GM12892 (cell line): Measurements from ENCODE around the gene BAHD1.

Experiments
- POLR2A ChIP-seq: IDR thresholded peaks from 2 replicates; pipeline ENCODE4 v1.6.1; 2011; ENCODE audit warnings: low read depth, low read length, control low read depth
- POLR2AphosphoS5 ChIP-seq: IDR thresholded peaks from 2 replicates; pipeline ENCODE4 v1.6.1; 2011; ENCODE audit warnings: low read depth, low read length, control low read depth
- TAF1 ChIP-seq: IDR thresholded peaks from 2 replicates; pipeline ENCODE4 v1.6.1; 2011; ENCODE audit warnings: low read depth, mild to moderate bottlenecking, control low read depth, low read length, borderline replicate concordance

GRCh38 chr15:40456299-40456712 is 15.6 kb downstream of the BAHD1 start:
- TF ChIP-seq POLR2A (no peak), POLR2AphosphoS5 (no peak), TAF1 (no peak)
